ENCODE results near the gene CEP85L. TPM values are rescaled to one million over a fixed set of nuclear protein-coding genes. Genes with fewer than 3 reads are reported as not detected.

The CEP85L gene
- total RNA-seq, 1 experiment from 2014 or later, result 4.9 TPM

DNA sequence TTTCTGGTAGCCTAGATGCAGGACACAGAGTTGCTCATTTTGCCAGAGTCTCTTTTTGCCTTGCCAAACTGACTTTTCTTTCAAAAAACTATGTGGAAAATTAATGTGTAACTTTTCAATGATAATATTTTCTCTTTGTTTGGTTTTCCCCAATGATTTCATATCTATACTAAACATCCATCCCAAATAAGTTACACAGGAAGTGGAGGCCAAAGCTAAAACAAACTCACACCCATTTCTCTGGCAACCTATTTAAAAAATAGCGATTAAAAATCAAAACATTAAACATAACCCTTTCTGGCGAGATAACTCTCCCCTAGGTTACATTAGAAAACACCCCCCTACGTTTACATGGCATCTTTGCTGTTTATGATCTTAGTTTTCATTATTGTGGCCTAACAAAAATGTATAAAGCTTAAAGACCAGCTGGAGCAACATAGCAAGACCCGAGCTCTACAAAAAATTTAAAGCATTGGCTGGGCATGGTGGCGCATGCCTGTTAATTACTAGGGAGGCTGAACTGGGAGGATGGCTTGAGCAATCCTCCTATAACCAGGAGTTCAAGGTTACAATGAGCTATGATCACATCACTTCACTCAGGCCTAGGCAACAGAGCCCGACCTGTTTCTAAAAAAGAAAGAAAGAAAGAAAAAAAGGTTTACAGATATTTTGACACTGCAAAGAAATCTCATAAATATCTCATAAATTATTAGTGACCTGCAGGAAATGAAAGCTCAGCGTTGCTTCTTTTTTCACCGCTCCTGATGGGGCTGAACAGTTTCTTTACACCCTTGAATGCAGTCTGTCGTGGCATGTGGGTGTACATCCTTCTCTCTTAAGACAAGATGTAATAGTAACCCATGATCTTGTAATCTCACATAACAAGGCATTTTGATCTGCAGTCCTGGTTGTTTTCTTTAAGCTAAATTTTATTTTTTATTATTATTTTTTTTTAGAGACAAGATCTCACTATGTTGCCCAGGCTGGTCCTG is 32.8 kb upstream of the CEP85L start:
- intact Hi-C loops (cut with micrococcal nuclease), result no loop called here
- H3K4me2 ChIP-seq (ENCODE audit: low read length), result no peak overlapping the region
- H3K4me3 ChIP-seq (replicated peaks in 1 of 2; ENCODE audit: low read depth in 1 of 2, low read length in 2 of 2), result no peak overlapping the region
- H3K9me2 ChIP-seq (ENCODE audit: insufficient read depth), result no peaks in the 10 kb centered on the region
- H3K9me3 ChIP-seq (ENCODE audit: control insufficient read depth in 1 of 2, insufficient read depth in 1 of 2, low read depth in 1 of 2, low read length in 2 of 2), result no peaks in the 10 kb centered on the region
- no peak overlapping the region for H3K27ac ChIP-seq (ENCODE audit: low read depth, low read length)
- POLR2A ChIA-PET, result interaction anchor here (1.1 kb wide), 1 partner anchor 16 kb away, joined by 3 read pairs; no protein-coding TSS in a partner anchor
- H4K20me1 ChIP-seq (ENCODE audit: insufficient read depth), result no peaks in the 10 kb centered on the region
- peaks cover 0 to 3% of the 10 kb centered on the region in 2 experiments; a peak in 1 of 4 replicates for H3K4me1 ChIP-seq (ENCODE audit: control insufficient read depth in 1 of 2, insufficient read depth in 2 of 2, low read length in 2 of 2)
- BruUV-seq (replicated peaks), result no TSS peak
- H3K9ac ChIP-seq (ENCODE audit: low read length), result no peak overlapping the region
- RAD21 ChIA-PET (ENCODE audit: low non-redundant PET in 1 of 2, low total read pairs in 2 of 2, uncharacterized antibody in 2 of 2, unreplicated experiment in 2 of 2), result no interaction called here
- no peaks in the 10 kb centered on the region for H3K79me2 ChIP-seq (ENCODE audit: insufficient read depth, low read length)
- H3K36me3 ChIP-seq (ENCODE audit: control insufficient read depth in 1 of 2, insufficient read depth in 2 of 2, low read length in 2 of 2), result no peaks in the 10 kb centered on the region
- H3K27me3 ChIP-seq (ENCODE audit: insufficient read depth, low read length), result no peaks in the 10 kb centered on the region
- DNase-seq (ENCODE audit: low read depth, low spot score), result no peak
- no peak for ATAC-seq
- TF ChIP-seq TCF7L2 (IDR thresholded peaks at IDR 0.05; ENCODE audit: borderline replicate concordance, extremely low read depth, insufficient read depth, insufficient read length) (no peak), ZNF274 (IDR thresholded peaks at IDR 0.05; ENCODE audit: low read depth, low read length) (no peak), EZH2phosphoT487 (IDR thresholded peaks at IDR 0.05; ENCODE audit: borderline replicate concordance) (no peak), JUND (IDR thresholded peaks at IDR 0.05) (no peak), MAX (IDR thresholded peaks at IDR 0.05) (no peak), ATF3 (IDR thresholded peaks at IDR 0.05) (no peak), SIN3A (IDR thresholded peaks at IDR 0.05; ENCODE audit: low read depth) (no peak), EGR1 (IDR thresholded peaks at IDR 0.05; ENCODE audit: low read depth) (no peak)
- TF ChIP-seq, protein P1, sequence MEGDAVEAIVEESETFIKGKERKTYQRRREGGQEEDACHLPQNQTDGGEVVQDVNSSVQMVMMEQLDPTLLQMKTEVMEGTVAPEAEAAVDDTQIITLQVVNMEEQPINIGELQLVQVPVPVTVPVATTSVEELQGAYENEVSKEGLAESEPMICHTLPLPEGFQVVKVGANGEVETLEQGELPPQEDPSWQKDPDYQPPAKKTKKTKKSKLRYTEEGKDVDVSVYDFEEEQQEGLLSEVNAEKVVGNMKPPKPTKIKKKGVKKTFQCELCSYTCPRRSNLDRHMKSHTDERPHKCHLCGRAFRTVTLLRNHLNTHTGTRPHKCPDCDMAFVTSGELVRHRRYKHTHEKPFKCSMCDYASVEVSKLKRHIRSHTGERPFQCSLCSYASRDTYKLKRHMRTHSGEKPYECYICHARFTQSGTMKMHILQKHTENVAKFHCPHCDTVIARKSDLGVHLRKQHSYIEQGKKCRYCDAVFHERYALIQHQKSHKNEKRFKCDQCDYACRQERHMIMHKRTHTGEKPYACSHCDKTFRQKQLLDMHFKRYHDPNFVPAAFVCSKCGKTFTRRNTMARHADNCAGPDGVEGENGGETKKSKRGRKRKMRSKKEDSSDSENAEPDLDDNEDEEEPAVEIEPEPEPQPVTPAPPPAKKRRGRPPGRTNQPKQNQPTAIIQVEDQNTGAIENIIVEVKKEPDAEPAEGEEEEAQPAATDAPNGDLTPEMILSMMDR (IDR thresholded peaks at IDR 0.05 in 2 of 3, conservative IDR thresholded peaks at IDR 0.05 in 1 of 3; ENCODE audit: borderline replicate concordance in 1 of 3, insufficient read depth in 1 of 3, low read depth in 2 of 3, low read length in 2 of 3), result no peak
- CTCF ChIA-PET, result no interaction called here
- H2AFZ ChIP-seq (ENCODE audit: low read depth, low read length, poor library complexity, severe bottlenecking), result no peak overlapping the region

All from HCT116 (cell line).